Measurements from ENCODE around the gene RAC3.

Gene RAC3

DNA sequence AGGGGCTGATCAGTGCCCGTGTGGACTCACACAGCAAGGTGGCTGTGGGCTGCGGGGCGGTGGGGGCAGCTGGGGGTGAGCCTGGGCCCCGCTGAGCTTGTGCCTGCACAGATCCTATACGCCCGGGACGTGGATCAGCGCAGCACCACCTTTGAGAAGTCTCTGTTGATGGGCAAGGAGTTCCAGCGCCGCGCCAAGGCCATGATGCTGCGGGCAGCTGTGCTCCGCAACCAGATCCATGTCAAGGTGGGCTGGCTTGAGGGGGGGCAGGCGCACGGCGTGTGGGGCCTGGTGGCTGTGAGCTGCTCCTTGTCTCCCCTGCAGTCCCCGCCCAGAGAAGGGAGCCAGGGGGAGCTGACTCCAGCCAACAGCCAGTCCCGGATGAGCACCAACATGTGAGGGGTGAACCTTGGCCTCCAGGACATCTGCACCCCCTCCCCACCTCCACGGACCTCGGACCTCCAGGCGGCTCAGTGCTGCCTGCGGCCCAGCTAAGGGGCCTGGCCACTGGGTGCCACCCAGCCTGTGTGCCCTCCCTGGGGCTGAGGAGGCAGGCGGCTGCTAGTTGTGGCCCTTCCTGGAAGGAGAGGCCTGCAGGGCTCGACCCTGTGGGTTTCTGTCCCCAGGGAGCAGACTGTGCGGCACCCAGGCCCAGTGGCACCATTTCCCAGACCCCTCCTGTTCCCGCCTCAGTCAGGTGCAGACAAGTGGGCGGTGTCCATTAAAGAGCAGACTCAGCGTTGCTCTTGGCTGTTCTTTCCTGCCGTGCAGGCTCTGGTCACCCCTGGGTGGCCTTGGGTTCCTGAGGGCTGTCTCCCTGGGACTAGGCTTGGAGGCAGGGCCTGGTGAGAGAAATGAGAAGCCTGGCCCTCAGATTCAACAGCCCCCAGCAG is 25.5 kb downstream of the RAC3 start:
- no peak for DNase-seq (ENCODE audit: low spot score)

DNA sequence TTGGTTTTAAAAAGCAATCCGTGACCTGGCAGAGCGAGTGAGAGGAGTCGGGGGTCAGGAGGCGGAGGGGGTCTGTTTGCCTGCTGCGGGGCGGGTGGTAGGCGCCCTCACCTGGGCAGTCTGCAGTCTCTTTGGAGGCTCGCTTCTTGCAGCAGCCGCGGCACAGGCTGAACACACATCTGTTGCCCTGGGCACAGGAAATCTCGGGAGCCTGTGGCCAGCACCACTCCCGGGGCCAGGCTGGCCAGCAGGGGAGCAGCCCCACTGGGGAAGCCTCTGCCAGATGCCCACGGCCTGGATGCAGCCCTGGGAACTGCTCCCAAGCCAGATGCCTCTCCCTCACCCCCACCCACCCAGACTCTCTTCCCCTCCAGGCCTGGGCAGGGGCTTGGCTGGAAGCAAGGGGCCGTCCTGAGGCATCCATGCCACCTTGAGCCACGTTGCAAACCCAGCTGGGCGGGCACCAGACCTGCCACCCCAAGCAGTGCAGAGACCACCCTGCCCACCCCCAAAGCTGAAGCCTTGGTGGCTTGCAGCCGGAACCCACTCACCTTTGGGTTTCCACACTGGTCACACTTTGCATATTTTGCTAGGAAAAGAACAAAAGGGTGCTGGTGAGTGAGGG is 26.9 kb downstream of the RAC3 start:
- no peak for DNase-seq (ENCODE audit: low spot score)

DNA sequence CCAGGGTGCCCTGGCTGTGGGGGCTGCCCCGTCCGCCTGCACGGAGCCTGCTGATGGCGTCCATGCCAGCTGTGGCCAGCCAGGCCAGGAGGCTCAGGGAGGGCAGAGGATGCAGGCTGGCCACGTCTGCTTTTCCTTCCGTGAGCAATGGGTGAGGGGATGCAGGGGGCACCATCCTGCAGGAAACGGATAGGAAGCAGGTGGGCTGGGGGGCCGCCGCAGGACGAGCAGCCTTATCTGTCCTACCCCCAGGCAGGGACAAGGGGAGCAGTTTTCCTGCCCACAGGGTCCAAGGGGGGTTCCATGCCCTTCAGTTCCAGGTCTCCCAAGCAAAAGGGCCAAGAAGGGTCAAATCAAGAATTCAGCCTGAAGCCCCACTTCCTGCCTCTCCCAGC is 27.4 kb downstream of the RAC3 start:
- DNase-seq (ENCODE audit: low spot score) = no peak

DNA sequence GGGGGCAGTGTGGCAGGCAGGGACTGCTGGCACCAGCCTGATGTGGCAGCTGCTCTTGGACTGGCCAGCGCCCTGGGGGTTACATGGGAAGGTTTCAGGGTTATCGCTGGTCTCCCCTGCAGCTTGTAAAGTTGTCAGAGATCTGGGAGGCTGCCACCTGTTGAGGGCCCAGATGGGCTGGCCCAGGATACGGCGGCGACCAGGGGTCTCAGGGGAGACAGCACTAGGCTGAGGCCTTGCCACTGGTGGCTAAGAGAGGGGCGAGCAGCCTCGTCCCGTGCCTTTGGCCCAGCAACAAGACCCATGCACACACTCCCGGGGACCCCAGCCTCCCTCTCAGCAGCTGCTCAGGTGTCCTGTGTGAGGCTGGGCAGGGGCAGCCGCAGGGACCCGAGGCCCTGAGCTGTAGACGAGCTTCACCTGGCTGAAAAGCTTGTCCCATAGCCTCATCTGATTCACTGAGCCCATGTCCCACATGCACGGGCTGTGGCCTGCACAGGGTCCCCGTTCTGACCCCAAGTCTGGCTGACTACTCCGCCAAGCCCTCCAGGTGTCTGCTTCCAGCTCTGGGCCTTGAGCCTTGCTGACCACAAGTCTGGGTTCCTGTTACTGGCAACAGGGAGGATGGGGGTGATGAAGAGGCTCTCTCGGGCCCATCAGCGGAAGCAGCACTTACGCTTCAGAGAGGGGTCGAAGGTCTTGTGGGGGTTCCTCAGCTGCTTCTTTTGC is 28.0 kb downstream of the RAC3 start:
- DNase-seq (ENCODE audit: low spot score) = no peak

DNA sequence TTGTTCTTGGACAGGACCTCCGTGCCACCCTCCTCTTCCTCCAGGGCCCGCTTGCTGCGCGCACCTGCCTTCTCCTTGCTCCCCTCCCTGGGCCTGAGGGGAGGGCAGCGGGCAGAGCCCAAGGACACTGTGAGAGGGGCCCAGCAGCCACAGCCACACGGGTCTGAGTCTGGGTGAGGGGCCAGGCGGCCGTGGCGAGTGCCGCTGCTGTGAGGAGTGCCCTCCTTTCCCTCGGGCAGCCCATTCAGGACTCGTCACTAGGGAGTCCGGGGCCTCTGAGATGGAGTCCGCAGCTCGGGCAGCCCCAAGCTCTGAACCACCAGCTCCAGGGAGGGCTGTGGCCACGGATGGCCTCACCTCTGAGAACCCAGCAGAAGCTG is 28.5 kb downstream of the RAC3 start:
- no peak for DNase-seq (ENCODE audit: low spot score)

DNA sequence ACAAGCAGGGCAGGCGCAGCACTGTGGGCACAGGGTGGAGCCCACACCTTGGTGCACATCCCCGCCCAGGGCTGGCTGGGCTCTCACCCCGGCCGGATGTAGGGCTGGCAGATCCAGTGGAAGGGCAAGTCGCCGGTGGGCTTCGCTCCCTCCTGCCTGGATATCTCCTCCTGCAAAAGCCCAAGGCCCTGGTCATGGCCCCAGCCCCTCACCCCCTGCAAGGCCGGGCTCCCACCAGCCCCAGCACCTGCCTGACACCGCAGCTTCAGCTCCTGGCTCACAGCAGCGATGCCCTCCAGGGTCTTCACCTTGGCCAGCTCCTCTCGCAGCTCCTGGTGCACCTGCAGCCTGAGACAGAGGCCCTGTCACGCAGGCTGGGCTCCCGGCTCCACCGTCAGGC is 29.1 kb downstream of the RAC3 start:
- DNase-seq (ENCODE audit: low spot score) = no peak

DNA sequence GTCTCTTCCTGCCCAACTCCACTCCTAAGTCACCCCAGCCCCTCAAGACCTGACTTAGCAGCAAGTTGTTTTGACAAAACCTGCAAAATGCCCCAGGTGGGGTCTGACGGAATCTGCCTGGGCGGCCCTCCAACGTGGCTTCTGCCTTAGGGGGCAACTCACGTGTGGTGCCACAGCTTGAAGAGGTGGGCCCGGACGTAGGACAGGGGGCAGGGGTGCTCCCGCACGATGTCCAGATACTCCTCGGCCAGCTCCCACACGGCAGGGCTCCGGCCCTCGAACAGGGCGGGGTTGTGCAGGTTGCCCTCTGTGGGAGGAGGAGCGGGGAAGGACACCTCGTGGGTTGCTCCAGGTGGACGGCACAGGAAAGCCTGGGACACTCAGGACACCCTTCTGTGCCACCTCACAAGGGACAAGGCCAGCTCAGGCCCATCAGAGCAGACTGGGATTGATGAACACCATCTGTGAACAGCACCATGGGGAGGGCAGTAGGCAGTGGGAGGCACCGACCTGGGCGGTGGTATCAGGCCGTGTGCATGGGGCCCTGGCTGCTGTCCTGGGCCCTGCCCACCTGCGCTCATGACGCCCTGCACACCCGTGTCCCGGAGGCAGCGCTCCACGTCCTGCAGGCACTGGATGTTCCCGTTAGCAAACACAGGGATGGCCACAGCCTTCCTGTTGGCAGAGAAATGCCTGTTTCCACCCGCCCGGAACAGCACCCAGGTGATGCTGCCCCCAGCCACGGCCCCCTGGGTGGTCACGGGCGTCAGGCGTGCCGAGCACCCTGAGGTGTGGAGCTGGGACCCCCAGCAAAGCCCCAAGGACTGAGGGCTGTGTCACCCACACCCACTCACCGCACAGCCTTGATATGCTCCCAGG is 29.8 kb downstream of the RAC3 start:
- DNase-seq (ENCODE audit: low spot score) = no peak

DNA sequence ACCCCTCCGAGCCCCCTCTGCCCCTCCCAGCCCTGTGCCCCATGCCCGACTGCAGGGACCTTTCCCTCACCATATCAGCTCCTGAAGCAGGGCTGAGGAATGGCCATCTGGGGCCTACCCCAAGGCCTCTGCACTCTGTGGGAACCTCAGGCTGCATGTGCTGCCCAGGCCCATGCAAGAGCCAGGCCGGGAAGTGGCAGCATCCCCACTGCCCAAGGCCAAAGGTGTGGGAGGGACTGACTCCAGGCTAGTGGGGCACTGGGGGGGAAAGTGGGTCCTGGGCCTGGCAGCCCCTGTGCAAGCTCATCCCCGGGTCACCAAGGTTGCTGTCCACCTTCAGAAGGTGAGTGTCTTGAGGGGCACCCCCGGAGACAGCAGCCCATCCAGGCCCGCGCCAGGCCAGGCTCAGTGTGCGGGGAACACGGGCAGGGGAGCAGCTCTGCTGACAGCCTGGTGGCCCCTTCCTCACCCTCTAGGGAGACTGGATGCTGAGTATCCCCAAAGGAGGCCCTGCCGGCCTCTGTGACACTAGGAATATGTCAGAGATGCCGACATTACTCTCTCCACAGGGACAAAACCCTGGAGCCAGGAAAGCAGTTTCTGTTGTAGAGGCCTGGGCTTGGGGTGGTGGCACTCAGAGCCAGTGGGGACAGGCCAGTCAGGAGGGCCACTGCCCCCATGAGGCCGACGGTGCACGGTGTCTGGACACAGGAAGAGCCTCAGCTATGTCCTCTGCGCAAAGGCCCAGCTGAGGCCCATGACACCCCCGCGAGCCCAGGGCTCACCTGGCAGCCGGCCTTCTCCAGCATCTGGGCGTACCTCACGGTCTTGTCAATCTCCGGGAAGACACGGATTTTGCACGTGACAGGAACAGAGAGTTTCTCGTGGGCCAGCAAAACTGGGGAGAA is 30.9 kb downstream of the RAC3 start:
- no peak for DNase-seq (ENCODE audit: low spot score)

DNA sequence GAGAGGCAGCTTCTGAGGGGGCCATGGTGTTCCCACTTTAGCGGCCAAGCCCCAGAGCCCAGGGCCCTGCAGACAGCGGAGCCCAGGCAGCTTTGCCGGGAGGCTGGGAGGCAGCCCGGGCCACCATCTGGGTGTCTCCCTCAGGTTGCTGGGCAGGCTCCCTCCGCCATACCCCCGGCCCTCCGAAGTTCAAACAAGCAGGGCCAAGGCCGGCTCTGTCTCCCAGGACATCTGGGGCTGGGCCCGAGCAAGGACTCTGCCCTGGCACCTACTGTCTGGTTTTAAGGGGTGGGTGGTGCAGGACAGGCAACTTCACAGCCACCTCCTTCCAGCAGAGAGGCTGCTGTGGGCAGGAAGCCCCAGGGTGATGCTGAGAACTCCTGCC is 31.5 kb downstream of the RAC3 start:
- DNase-seq (ENCODE audit: low spot score) = no peak

DNA sequence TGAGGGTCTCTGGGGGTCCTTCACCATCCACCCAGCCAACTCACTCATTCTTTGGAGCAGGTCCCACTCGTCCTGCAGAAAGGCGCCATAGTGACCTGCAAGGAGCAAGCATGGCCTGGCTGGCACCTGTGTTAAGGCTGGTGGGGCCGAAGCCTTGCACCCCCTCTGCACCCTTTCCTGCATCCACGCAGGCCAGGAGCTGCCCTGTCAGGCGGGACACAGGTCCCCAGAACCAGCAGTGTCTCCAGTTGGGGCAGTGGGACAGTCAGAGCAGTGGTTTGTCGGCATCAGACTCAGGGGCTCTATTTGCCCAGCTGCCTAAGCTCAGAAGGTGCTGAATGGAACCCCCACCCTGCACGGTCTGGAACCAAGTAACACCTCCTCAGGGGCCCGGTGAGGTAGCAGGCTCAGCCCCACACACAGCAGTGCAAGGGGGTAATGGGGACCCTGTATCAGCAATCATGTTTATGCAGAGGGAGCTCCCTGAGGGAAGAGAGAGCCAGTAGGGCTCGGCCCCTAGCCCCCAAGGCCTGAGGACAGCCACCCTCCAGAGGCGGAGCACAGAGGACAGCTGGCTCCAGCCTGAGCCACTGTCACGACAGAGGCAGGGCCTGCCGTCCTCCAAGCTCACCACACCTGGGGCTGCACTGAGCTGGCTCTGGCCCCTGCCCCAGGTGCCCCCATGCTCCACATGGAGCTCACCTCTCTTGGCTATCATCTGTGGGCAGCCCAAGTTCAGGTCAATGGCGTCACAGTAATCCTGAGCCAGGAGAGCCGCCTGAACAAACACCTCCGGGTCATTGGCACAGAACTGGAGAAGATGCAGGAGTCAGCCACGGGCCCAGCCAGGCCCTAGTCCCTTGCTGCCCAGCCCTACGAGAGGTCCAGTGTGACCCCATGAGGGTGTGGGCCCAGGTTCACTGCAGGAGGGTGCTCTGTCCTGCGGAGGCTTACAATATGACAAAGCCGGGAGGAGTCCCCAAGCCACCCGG is 32.2 kb downstream of the RAC3 start:
- no peak for DNase-seq (ENCODE audit: low spot score)

DNA sequence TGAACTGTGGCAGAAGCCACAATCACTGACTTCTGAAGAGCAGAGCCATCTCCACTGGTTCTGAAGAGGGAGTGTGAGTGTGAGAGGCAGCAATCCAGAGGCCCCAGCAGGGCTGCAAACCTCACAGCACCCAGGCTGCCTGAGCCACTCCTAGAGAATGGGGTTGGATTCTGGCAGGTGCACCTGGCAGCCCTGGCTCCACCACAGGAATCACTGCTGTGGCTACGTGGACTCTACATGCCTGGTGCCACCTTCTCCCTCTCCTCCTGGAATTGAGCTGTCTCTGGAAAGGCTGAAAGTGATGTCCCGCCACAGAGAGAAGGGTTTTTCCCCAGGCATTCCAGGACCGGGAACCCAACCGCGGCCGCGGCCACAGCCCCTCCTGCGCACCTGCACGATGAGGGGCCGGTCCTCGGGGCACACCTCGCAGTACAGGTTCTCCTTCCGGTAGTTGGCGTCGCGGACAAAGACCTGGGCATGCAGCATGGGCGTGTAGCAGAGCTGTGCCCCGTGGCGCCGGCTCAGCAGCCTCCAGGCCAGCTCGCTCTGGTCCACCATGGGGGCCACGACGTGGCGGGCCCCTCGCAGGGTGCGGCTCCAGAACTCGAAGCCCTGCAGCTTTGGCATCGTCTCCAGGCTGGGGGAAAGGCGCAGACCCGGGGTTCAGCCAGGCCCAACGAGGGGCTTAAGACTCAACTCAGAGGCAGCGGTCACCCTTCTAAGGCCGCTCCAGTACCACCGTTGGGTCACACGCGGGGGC is 33.1 kb downstream of the RAC3 start:
- DNase-seq (ENCODE audit: low spot score) = no peak

DNA sequence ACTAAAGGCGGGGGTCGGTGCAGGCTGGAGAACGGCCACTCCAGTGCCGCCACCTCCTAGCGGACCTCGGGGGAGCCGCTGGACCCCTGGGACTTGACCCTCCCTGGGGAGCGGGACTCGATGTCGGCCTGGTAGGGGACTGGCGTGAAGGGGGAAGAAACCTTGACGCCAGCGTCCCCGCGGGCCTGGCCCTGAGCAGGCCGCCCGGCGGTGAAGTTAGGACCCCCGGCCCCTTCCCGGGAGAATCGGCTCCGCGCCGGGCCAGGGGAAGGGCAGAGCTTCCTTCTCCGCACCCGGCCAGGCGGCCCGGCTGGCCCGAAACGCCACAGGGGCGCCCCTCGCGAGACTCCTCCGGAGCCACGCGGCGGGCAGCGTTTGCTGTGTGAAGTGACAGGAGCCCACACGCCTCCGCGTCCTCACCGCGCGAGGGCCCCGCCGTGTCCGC is 33.7 kb downstream of the RAC3 start:
- DNase-seq (ENCODE audit: low spot score) = peak; percentile 12

DNA sequence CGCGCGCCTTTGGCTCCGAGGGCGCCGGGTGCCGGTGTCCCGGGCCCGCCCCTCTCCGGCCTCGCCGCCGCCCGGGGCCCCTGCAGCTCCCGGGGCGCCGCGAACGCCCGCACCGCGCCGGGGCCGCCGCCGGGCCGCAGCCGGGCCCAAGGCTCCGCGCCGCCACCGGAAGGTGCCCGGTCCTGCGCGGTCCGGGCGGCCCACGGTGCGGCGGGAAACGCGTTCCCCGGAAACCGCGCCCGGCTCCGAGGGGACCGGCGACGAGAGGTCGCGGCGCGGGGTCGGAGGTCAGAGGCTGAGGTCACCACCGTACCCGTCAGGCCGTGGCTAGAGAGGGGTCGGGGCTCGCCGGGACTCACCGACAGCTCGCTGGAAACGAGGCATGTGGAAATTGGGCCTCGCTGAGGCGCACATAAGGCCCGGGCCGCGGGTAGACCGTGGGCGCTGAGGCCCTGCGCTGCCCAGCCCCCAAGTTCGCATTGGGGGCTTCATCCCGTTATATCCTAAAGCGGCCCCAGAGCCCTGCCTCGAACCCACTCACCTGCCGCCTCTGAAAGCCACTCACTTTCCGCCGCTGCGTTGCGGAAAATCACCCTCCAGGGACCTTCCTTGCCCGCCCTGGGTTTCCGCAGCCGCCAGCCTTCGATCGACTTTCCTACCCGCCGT is 34.3 kb downstream of the RAC3 start, which contains the start of gene DUS1L:
DUS1L (minus strand) TSS at position 167 of the 666 bp plus-strand sequence. CDS start 745 bp downstream, outside the sequence.
- peak; percentile 49 for DNase-seq (ENCODE audit: low spot score)

DNA sequence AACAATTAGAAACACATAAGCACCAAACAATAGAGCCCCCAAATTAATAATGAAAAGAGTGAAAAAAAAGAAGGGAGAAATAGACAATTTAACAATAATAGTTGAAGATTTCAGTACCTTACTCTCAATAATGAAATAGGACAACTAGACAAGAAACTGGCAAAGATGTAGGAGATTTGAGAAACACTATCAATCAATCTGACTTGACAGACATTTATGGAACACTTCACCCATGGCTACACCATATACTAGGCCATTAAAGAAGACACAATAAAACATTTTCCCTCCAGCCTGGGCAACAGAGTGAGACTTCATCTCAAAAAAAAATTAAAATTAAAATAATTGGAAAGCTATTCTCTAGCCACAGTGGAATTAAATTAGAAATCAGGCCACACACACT is 39.1 kb downstream of the RAC3 start:
- DNase-seq (ENCODE audit: low spot score) = no peak

DNA sequence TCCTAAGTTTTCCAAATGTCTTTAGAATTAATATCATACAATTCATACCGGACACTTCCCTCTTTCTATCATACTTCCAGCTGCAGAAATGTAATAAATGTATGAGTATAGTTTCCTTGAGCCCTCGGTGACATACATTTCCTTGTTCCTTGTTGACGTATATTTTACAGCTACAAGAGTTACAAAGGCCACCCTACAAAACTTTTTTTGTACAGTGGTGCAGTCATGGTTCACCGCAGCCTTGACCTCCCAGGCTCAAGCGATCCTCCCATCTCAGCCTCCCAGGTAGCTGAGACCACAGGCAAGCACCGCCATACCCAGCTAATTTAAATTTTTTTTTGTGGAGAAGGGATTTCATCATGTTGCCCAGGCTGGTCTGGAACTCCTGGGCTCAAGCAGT is 41.3 kb downstream of the RAC3 start:
- DNase-seq (ENCODE audit: low spot score) = no peak

DNA sequence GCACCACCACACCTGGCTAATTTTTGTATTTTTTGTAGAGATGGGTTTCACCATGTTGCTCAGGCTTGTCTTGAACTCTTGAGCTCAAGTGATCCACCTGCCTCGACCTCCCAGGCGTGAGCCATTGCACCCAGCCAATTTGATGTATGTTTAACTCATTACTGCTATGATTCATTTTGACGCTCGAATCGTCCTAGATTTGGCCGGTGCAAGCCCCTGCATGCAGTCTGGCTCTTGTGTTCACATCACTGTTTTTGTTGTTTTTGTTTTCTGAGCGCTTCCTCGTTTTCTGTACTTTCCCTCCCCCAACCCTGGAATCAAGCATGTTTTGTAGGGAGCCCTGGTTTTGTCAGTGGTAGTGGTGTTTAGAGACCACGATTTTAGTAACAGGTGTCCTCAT is 42.0 kb downstream of the RAC3 start:
- DNase-seq (ENCODE audit: low spot score) = no peak

DNA sequence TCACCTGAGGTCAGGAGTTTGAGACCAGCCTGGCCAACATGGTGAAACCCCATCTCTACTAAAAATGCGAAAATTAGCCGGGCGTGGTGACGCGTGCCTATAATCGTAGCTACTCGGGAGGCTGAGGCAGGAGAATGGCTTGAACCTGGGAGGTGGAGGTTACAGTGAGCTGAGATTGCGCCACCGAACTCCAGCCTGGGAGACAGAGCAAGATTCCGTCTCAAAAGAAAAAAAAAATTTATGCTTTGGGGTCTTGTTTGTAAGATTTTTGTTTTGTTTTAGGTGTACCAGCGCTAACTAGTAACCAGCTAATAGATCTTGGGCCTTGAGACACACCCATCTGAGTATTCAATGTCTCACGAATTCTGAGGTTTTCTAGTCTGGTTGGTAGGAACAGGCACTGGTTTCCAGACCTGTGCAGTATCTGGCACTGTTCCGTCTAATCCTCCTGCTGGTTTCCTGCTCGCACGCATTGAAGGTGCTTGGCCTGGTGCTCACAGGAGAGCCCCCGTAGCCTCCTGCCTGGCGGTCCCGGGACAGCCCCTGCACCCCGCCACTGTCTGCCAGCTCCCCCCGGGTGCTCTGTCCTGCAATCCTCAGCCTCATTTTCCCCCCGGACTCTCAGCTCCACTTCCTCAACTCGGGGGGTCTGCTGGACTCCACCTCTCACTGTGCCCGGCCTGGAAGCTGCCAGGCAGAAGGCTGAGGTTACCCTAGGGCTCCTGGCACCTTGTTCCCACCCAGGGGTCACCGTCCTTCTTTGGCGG is 44.7 kb downstream of the RAC3 start:
- no peak for DNase-seq (ENCODE audit: low spot score)
